GM19025 (cell line): Measurements from ENCODE around the gene CDHR2.
"Not testable (repeated sequence)": the region's sequence is repeated elsewhere in the genome, so short reads cannot be mapped to it uniquely, and the experiment has no call there.

Experiments
- ATAC-seq: cut with Tn5 transposase; IDR thresholded peaks from one replicate; pipeline ENCODE4 v1.9.1; 2021; ENCODE audit warnings: mild to moderate bottlenecking, low read depth, moderate library complexity; ENCODE audit not compliant: unreplicated experiment

Gene CDHR2

DNA sequence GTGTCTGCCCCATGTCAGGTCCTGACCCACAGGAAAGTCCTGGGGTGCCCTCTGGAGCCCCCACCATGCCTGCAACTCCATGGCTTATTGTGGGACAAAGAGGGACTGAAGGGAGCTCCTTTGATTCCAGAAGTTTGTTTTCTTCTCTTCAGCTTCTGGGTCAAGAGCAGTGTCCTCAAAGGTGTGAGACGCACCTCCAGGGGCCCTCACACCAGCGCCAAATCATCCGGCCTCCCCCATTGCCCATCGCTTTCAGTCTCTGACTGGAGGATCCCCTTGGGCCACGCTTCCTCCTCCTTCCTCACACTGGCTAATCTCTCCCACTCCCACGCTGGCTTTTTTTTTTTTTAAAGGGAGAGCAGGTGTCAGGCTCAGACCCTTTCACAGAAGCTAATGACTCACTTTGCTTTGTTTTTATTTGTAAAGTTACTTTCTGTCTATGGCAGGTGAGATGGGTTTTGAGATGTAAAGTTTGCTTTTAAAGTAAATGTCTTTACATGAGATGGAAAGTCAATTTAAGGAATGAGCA, 16.7 kb downstream of the CDHR2 start:
- ATAC-seq: no peak

DNA sequence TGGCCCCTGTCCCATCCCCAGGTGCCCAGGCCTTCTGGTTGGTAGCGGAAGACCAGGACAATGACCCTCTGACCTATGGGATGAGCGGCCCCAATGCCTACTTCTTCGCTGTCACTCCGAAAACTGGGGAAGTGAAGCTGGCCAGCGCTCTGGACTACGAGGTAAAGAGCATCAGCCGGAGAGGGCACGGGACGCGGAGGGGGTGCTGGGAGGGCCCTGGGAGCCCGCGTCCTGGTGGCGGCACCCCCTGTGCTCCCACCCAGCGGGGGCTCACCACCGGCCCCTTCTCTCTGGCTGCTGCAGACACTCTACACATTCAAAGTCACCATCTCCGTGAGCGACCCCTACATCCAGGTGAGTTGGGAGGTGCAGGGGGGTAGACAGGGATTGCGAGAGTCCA, 19.5 kb downstream of the CDHR2 start:
- no peak for ATAC-seq

DNA sequence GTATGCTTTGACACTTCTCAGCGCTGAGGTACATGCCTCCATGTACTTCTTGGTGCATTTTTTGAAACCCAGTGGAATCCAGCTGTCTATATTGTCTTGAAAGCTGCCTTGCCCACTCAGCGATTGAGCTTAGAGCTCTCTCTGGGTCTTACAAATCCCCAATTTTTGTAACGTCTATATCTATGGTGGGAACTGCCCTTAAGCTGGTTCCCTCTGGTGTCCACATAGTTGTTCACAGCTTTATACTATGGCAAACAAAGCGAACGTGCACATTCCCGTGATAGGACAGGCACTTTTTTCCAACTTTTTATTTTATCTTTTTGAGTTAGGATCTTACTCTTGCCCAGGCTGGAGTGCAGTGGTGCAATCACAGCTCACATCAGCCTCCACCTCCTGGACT, 20.9 kb downstream of the CDHR2 start:
- no peak for ATAC-seq

DNA sequence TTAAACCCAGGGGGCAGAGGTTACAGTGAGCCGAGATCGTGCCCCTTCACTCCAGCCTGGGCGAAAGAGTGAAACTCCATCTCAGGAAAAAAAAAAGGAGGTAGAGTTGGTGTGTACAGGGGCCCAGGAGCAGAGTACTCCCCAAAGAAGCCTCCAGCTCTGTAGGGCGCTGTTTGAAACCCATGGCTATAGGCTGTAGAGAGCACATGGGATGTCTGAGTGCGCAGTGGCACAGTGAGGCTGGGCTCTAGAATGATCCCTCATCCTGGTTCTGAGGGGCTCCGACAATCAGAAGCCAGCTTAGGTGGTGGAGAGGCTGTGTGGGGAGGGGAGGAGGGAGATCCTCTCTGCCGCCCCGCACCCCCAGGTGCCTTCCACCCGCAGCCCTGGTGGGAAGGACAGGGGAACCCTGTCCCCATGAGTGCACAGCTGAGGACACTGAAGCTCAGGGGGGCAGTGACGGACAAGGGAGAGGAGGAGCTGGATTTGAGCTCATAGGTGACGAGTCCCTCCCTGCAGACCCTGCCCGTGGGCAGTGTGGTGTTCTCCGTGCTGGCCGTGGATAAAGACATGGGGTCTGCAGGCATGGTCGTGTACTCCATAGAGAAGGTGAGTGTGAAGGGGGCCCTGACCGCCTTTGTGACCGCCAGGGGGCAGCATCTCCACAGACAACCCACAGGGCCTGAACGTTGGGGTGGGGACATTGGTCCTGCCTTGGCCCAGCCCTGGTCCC, 24.6 kb downstream of the CDHR2 start:
- ATAC-seq: no peak

DNA sequence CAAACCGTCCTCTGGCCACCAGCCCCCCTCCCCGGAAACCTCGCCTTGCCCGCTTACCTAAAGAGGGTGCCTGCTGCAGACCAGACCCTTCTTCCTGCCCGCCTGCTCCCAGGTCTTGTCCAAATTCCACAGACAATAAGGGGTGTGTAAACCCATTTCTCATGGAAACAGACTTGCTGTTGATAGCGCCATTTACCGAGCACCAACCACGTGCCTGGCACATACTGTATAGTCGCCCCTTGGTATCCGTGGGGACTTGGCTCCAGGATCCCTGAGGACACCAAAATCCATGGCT, 25.1 kb downstream of the CDHR2 start:
- no peak for ATAC-seq

DNA sequence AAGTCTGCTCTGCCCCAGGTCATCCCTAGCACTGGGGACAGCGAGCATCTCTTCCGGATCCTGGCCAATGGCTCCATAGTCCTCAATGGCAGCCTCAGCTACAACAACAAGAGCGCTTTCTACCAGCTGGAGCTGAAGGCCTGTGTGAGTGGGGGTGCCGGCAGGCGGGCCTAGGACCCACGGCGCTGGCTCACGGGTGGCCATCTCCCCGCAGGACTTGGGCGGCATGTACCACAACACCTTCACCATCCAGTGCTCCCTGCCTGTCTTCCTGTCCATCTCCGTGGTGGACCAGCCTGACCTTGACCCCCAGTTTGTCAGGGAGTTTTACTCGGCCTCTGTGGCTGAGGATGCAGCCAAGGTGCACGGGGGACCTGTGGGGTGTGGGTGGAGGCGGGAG, 25.9 kb downstream of the CDHR2 start:
- ATAC-seq: no peak

DNA sequence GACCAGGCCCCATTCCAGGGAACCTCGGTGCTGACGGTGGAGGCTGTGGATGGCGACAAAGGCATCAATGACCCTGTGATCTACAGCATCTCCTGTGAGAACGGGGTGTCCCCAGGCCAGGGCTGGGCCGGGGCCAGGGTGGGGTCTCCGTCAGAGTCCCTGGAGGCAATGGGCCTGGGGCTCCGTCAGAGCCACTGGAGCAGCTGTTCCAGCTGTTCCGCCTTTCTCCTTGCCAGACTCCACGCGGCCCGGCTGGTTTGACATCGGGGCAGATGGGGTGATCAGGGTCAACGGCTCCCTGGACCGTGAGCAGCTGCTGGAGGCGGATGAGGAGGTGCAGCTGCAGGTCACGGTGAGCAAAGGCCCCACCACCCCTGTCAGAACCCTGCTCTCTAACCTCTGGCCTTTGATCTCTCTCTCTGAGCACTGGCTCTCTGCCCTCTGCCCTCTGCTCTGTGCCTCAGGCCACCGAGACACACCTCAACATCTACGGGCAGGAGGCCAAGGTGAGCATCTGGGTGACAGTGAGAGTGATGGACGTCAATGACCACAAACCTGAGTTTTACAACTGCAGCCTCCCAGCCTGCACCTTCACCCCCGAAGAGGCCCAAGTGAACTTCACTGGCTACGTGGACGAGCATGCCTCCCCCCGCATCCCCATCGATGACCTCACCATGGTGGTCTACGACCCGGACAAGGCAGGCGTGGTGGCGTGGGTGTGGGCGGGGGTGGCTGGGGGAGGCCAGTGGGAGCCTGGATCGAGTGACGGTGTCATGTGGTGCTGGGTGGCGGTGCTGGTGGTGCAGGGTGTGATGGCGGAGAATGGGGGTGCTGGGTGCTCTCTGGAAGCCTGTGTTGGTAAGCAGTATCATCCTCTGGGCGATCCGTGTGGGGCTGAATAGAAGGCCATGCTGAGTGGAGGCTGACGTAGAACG, 26.6 kb downstream of the CDHR2 start:
- no peak for ATAC-seq

DNA sequence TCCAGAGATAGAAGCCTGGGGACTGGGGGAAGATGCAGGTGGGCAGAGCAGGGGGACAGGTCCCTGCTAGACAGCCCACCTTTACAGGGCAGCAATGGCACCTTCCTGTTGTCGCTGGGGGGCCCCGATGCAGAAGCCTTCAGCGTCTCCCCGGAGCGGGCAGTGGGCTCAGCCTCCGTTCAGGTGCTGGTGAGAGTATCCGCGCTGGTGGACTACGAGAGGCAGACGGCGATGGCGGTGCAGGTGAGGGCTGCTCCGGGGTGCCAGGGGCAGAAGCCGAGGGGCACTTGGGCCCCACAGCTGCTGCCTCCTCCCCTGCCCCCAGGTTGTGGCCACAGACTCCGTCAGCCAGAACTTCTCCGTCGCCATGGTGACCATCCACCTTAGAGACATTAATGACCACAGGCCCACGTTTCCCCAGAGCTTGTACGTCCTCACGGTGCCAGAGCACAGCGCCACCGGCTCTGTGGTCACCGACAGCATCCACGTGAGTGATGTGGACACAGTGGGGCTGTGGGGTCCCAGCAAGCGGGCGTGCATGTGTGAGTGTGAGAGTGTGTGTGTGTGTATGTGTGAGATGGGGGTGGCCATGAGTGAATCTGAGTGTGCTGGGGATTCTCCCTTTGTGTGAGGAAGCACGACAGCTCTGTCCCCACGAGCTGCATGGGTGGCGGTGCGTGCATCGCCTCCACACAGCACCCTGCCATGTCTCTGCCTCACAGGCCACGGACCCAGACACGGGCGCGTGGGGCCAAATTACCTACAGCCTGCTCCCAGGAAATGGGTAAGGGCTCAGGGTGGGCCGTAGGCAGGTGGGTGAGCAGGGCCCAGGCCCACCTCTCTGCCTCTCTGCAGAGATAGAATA, 28.4 kb downstream of the CDHR2 start:
- no peak for ATAC-seq

DNA sequence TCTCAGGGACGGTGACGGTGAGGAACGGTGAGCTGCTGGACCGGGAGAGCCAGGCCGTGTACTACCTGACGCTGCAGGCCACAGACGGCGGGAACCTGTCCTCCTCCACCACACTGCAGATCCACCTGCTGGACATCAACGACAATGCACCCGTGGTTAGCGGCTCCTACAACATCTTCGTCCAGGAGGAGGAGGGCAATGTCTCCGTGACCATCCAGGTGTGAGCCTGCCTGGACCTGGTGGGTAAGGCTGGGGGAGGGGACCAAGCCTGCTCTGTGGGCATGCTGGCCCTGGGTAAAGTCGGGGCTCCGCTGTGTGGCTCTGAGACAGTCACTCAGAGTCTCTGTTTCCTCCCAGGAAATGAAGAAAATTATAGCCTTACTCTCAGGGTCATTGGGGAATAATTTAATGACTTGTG, 29.3 kb downstream of the CDHR2 start:
- no peak for ATAC-seq

DNA sequence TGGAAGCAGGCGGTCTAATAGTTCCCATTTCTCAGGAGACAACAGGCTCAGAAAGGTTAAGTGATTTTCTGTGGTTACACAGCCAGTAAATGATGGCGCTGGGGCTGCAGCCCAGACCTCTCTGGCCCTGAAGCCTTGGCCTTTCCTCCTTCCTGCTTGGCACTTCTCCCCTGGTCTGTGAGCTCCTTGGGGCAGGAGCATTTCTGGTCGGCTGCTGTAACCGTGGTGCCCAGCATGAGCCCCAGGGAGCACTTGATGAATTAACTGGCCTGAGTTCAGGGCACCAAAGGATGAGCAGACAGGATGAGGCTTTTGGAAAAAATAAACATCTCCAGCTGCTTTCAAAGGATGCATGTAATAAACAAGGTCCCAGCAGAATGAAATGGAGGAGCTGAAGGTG, 30.2 kb downstream of the CDHR2 start:
- ATAC-seq: no peak

DNA sequence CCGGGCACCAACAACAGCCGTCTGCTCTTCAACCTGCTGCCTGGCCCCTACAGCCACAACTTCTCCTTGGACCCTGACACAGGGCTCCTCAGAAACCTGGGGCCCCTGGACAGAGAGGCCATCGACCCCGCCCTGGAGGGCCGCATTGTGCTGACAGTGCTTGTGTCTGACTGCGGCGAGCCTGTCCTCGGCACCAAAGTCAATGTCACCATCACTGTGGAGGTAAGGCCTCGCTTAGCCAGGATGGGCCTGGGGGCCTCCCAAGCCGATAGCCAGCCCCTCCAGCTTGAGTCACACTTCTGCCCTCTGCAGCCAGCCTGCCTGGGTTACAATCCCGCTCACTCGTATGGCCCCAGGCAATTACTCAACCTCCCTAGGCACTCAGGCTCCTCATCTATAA, 32.2 kb downstream of the CDHR2 start:
- ATAC-seq: no peak

DNA sequence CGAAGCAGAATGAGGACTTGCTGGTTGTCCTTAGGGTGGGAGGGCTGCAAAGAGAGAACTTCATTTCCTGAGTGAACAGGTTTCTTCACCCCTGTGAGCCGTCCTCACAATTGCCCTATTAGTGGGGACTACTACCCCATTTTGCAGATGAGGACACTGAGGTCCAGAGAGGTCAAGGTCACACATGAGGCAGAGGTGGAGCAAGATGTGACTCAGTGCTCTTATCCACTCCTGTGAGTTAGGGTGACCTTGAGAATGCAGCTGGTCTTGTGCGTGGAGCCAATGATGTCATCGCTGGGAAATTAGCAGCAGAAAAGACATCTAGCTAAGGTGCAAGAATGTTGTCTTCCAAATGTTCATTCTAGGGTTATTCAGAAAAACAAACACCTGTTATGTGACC, 33.9 kb downstream of the CDHR2 start:
- no peak for ATAC-seq

DNA sequence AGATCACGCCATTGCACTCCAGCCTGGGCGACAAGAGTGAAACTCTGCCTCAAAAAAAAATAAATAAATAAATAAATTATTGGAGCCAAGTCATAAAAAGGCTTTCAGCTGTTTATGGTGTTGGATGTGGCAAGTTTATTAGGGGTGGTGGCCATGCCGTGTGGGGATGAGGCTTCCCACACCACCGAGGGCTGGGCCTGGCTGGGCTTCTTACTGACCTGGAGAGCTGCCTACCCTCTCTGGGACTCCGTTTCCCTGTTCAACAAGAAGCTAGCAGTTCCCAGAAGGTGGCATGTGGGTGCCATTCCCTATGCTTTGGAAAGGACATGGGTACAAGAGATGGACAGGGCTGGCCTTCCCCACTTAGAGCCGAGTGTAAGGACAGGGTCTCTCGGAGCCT, 38.3 kb downstream of the CDHR2 start:
- ATAC-seq: no peak

DNA sequence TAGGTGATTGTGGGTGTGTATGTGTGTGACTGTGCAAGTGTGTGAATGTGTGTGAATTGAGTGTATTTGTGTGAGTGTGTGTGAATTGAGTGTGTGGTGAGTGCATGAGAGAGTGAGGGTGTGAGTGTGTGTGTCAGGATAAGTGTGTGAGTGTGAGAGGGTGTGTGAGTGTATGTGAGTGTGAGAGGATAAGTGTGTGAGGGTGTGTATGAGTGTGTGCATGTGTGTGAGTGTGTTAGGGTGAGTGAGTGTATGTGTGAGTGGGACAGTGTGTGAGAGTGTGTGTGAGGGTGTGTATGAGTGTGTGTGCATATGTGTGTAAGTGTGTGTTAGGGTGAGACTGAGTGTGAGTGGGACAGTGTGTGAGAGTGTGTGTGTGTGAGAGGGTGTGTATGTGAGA, 39.2 kb downstream of the CDHR2 start:
- ATAC-seq: no peak

DNA sequence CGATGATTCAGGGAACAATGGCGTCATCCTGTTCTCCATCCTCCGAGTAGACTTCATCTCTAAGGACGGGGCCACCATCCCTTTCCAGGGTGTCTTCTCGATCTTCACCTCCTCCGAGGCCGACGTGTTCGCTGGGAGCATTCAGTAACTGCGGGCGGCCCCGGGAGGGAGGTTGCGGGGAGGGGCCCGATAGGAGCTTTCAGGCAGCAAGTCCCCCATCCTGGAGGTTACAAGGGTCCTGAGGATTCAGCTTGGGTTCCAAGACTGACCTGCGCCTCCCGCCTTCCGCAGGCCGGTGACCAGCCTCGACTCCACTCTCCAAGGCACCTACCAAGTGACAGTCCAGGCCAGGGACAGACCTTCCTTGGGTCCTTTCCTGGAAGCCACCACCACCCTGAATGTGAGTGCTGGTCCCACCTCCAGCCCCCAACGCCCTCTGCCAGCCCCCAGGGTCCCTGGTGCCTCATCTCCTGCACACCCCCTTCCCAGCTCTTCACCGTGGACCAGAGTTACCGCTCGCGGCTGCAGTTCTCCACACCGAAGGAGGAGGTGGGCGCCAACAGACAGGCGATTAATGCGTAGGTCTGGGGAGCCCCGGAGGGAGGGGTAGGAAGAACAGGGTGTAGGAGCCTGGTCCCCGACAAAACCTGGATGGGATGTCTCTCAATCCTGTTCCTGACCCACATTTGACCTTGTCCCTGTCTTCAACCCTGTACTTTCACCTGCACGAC, 40.1 kb downstream of the CDHR2 start:
- no peak for ATAC-seq

DNA sequence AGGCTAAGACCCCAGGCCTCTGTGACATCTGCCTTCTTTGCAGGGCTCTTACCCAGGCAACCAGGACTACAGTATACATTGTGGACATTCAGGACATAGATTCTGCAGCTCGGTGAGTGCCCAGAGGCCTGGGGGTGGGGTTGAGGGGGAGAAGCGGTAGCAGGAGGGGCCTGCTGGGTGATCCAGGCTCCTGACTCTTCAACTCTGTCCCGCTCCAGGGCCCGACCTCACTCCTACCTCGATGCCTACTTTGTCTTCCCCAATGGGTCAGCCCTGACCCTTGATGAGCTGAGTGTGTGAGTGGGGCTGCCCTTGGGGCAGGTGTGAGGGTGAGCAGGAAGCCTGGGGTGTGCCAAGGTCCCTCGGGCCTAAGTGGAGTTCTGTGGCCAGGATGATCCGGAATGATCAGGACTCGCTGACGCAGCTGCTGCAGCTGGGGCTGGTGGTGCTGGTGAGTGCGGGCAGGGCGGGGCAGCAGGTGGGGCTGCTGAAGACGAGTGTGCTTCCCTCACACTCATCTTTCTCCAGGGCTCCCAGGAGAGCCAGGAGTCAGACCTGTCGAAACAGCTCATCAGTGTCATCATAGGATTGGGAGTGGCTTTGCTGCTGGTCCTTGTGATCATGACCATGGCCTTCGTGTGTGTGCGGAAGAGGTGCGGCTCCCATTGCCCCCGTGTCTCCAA, 41.0 kb downstream of the CDHR2 start:
- ATAC-seq: no peak

DNA sequence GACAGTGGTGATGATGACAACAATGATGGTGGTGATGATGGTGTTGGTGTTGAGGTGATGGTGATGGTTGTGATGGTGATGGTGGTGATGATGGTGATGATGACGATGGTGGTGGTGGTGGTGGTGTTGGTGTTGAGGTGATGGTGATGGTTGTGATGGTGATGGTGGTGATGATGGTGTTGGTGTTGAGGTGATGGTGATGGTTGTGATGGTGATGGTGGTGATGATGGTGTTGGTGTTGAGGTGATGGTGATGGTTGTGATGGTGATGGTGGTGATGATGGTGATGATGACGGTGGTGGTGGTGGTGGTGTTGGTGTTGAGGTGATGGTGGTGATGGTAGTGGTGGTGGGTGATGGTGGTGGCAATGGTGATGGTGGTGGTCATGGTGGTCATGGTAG, 42.5 kb downstream of the CDHR2 start:
- not testable (repeated sequence) for ATAC-seq

DNA sequence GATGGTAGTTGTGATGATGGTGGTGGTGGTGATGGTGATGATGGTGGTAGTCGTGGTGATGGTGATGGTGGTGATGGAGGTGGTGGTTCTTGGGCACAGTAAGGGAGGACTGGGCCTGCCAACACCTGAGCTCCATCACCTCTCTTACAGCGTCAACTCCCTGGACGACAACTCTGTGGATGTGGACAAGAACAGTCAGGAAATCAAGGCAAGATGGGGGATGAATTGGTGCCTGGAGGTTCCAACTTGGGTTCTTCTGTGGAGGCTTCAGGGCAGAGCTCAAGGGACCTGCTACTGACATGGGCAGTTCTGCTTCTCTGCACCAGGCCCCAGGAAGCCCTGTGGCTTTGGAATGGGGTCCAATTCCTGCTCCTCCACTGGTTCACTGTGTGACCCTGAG, 43.4 kb downstream of the CDHR2 start:
- no peak for ATAC-seq

DNA sequence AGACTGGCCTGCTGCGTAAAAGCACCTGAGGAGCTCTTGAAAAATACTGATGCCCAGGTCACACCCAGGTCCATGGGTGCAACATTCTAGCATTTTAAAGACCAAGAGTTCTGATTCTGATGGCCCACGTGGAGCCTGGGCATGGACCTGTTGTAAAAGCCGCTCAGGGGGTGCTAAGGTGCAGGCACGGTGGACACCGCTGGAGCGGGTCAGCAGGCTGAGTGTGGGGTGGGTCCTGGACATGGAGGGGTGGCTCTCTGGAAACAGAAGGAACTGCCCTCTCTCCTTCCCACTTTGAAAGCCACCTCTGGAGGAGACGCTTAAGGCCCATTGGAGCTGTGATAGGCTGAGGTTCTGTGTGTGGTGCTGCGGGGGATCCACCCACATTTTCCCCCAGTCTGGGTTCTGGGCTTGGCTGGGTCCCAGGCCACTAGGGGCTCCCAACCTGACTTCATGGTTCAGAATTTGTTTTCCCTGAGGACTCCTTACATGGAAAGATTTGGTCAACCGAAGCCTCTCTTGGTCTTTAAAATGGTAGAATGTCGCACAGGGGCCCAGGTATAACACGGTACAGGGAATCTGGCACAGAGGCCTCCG, 44.2 kb downstream of the CDHR2 start:
- no peak for ATAC-seq
